ENCODE results near the gene HPSE2.
"Not testable (repeated sequence)": the region's sequence is repeated elsewhere in the genome, so short reads cannot be mapped to it uniquely, and the experiment has no call there.

The HPSE2 gene

DNA sequence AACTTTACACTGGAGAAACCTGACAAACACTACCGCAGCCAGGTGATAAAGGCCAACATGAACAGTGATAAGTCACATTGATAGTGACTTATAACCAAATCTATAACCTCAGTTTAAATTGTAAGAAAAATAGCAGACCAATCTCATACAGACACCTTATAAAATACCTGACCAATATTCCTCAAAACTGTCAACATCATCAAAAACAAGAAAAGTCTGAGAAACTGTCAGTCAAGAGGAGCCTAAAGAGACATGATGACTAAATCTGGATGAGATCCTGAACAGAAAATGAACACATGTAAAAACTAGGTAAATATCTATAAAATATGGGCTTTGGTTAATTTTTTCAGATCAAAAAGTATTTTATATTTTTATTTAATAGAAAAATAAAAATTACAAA lies 233.3 kb downstream of the HPSE2 start:
- DNase-seq: no peak

GRCh38 chr10:98997596-98997995 lies 238.1 kb downstream of the HPSE2 start:
- DNase-seq: no peak

GRCh38 chr10:98994030-98994429 lies 241.6 kb downstream of the HPSE2 start:
- no peak for DNase-seq

DNA sequence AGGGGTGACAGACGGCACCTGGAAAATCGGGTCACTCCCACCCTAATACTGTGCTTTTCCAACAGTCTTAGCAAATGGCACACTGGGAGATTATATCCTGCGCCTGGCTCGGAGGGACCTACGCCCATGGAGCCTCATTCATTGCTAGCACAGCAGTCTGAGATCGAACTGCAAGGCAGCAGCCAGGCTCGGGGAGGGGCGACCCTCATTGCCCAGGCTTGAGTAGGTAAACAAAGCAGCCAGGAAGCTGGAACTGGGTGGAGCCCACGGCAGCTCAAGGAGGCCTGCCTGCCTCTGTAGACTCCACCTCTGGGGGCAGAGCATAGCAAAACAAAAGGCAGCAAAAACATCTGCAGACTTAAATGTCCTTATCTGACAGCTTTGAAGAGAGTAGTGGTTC lies 251.9 kb downstream of the HPSE2 start:
- DNase-seq: not testable (repeated sequence)

DNA sequence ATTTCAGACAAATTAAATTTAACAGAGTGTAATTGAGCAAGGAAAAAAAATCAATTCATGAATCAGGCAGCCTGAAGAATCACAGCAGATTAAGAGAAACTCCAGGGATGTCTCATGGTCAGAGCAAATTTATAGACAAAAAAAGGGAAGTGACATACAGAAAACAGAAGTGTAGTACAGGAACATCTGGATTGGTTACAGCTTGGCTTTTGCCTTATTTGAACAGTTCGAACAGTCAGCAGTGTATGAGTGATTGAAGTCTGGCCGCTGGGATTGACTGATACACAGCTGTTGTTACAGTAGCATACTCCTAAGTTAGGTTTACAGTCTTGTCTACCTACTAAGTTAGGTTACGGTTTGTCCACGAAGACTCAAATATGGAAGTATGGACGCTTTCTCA lies 255.3 kb downstream of the HPSE2 start:
- no peak for DNase-seq

DNA sequence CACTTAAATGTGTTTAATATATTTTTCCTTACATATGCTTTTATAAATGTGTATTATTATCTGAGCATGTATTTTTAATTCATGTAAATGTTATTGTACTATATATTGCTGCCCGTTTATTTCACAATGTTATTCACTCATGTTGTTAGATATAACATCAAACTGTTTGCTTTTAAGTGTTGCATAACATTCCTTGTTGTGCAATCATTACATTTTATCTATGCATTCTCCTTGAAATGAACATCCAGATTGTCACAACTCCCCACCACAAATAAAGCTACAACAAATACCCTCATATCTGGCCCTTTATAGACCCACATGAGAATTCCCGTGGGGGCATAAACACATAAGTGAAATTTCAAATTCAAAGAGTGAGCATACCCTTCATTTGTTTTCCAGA lies 264.2 kb downstream of the HPSE2 start:
- DNase-seq: no peak

DNA sequence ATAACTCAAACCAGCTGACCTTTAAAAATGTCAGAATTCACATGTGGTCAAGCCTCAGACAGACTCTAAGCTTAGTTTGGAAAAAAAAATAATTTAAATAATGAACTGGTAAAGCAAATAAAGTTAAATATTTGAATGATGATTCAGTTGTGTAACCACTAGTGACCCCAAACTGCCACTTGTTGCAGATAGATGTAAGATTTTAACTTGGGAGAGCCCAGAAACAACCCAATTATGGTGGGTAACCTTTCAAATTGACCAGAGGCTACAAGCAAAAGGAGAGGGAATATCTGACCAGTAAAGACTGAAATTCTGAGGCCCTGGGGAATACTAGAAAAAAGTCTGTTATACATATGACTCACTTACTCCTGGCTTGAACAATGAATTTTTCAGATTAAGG lies 268.1 kb downstream of the HPSE2 start:
- DNase-seq: no peak

DNA sequence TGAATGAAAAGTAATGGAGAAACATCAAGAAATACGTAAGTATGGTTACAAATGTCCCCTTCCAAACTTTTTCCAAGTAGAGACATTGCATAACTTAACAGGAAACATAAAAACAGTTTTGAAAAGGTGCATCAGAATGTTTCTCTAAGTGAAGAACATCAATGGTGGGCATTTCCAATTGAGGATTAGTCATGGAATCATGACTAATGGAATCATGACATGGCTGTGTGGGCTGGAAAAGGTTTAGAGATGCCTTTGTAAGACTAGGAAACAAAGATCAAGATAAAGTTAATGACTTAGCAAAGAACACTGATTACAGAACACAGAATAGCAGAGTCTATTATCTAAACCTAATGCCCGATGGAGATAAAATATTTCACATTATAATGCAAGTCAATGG lies 272.0 kb downstream of the HPSE2 start:
- DNase-seq: no peak

GRCh38 chr10:98959379-98959778 lies 276.3 kb downstream of the HPSE2 start:
- no peak for DNase-seq

DNA sequence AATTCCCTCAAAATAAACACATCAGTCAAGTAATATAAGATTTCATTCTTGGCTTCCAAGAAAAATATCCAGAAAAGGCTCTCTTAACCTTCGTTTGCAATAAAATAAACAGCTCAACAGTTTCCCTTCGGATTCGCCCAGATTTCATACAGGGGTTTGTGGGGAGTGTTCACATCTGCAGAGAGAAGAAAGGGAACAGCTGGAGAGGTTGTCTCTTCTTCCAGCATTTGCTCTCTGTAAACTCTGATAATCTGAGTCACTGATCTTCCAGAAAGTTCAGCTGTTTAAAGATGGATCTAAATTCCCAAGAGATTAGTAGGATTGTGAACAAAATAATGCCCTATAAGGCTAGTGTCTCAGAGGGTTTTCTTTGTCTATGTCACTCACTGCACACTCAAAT lies 277.9 kb downstream of the HPSE2 start:
- no peak for DNase-seq

DNA sequence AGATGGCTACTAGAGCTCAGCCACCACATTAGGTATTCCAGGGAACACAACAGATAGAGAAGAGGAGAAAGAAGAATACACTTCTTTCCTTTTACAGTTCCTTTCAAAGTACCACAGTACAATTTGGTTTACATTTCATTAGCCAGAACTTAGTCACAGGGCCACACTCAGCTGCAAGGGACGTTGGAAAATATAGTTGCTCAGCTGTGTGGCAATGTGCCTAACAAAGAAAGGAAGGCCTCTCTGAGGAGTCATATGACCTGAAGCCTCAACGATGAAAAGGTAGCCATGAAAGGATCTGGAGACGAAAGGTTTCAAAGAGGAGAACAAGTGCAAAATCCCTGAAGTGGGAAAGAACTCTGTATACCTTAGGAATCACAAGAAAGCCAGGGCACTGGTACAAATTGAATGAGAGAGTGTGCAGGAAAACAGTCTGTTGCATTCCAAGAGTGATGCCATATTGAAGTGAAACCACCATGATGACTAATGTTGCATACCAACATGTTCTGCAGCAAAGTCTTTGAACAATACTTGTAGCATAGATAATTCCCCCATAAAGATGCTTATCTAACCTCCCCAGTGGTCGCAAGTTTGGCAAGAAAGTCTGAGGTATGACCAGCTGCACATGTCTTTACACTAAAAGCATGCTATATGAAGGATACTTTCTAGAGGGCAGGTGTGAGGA lies 278.9 kb downstream of the HPSE2 start:
- no peak for DNase-seq

- no peak for DNase-seq
Measured at GRCh38 chr10:98953251-98953650, 282.4 kb downstream of the HPSE2 start.

DNA sequence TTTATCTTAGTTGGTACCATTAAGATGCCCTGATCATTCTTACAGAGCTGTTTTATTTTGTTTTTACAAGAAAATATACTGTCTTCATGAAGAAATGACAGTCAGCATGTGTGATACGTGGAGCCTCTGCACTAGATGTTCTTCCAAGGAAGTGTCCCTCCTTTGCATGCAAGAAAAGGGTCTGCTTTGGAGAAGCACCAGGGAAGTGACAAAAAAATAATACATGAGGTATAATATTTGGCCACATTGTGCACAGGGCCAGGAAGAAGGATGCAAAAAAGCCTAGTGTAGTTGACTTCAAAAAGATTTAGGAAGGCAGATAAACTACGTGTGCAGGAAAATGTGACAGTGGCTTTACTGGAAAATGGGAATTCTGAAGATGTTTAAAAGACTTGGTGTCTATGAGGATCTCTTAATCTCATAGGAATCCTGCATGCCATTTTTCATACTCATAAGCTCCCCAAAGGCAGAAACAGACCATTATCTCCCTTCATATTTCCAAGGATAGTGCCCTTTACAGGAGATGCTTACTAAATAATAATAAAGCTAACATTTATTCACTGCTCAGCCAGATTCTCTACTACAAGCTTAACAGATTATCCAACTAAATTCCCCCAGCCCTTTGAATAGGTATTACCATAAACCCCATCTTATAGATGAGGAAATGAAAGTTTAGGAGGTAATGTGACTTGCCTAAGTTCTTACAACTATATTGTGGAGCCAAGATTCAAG lies 284.2 kb downstream of the HPSE2 start:
- no peak for DNase-seq

DNA sequence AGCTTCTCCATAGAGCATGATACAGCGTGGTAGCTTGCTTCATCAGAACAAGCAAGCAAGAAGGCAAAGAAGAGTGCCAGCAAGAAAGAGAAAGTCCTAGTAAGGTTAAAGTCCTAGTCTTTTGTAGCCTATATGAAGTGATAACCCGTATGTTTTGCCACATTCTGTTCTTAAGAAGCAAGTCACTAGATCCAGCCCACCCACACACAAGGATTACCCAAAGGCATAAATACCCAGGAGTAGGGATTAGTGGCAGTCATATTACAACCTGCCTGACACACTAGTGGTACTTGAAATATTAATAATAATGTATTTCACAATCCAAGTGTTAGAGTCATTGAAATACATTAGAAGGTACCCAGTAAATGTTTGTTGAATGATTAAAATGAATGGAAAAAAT lies 285.5 kb downstream of the HPSE2 start:
- DNase-seq: no peak

DNA sequence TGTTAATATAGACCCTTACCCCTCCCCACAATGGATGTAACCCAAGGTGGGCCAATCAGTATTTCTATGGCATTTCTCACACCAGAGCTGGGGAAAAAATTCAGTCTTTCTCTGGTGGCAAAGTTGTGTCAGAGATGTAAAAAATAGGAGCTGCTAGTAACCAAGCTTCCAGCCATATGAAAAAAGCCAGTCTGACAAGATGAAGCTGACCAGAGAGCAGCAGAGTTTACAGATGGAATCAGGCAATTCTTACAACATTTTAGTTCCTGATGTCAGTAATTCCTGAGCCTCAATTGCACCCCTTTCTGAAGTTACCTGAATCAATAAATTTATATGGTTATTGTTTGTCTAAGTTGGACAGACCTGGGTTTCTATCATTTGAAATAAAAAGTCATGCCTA lies 286.3 kb downstream of the HPSE2 start:
- no peak for DNase-seq

DNA sequence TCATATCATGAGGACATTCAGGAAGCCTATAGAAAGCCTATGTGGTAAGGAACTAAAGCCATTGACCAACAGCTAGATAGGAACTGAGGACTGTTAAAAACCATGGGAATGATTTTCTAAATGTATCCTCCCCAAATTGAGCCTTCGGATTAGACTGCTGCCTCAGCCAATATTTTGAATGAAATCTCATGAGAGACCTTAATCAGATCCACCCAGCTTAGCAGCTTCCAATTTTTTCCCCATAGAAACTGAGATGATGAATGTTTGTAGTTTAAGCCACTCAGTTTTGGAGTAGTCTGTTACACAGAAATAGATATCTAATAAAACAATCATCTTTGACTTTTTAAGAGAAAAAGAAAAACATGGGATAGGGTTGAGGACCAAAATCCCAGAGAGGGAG lies 292.0 kb downstream of the HPSE2 start:
- DNase-seq: no peak

DNA sequence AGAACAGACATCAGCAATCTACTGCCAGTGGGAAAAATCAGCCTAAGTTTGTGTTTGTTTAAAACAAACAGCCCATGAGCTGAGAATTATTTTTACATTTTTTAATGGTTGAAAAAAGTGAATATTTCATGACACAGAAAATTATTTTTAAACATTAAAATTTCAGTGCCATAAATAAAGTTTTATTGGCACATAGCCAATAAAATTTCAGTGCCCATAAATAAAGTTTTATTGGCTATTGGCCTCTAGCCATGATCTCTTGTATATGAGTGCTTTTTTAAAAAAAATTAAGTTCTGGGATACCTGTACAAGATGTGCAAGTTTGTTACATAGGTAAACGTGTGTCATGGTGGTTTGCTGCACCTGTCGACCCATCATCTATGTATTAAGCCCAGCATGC lies 305.9 kb downstream of the HPSE2 start:
- DNase-seq: no peak

DNA sequence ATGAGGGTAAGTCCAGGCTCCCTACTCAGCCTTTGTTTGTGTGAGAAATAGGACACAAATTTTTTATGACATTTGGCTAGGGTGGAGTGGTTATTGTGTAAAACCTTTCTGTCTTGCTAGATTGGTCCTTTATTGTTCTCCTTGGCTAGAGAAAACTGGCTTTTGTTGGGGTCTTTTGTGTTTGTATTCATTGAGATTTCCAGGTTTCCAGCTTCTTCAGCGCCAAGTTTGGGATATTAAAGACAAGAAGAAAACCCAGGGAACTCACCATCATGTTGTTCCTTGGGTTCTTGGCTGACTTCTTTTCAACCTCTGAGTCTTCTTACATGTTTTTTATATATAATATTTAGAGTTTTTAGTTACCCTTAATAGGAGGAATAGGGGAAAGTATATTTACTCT lies 310.0 kb downstream of the HPSE2 start:
- no peak for DNase-seq

GRCh38 chr10:98924526-98924925 lies 311.1 kb downstream of the HPSE2 start:
- no peak for DNase-seq

DNA sequence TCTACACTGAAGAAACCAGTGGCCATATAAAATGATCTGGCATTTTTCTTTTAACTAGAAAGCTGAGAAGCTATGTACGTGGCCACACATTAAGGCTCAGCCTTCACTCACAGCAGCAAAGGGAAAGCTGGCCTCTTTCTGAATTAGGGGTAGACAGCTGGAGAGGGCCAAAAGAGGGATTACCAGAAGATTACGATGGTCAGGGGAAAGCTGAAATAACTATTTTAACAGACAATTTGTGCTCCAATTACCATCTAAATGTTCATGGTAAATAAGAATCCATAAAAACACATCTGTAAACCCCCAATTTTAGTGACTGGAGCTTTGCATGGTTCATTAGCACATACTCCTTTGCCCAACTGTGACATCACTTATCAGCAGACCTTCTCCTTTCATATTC lies 314.3 kb downstream of the HPSE2 start:
- DNase-seq: no peak

GRCh38 chr10:98920807-98921206 lies 314.8 kb downstream of the HPSE2 start:
- DNase-seq: no peak

- no peak for DNase-seq
Measured at GRCh38 chr10:98920360-98920759, 315.3 kb downstream of the HPSE2 start.

DNA sequence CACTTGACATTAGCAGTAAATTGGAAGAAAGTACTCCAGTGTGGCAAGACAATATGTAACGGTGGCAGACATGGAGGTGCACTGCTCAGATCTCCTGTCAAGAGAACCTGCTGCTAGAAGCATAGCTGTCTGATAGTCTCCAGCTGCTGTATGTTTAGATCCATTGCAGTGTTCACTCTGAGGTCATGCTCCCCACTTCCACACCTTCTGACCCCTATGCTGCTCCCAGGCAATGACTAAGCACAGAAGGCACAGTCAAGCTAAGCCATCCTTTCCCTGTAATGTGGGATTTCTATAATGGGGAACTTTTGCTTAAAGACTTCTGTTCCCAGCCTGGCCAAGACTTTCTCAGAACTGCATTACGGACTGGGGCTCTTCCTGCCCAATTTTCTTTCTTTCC lies 315.8 kb downstream of the HPSE2 start:
- DNase-seq: no peak

DNA sequence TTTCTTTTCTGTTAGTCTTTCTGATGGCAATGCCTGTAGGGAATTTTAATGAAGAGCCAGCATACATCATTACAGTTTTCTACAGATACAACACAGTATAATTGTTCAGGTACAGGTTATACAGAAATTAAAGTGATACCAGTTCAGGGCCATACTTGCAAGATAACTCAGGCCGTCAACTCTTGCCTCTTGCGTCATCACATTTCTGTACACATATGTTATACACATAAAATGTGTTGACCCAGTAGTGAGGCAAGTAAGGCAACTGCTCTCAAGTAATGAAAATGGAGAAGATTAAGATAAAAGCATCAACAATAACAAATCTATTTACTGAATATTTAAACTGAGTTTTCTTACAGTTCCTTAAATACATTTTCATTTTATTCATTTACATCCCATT lies 317.8 kb downstream of the HPSE2 start:
- no peak for DNase-seq

- no peak for DNase-seq
Measured at GRCh38 chr10:98916526-98917125, 319.0 kb downstream of the HPSE2 start.

Measured in activated gamma-delta T cell treated with Interleukin-2 at 50 U/mL for 16 hours (primary cell).